ENCODE measurements around the gene RHOF. TPM values are rescaled to one million over a fixed set of nuclear protein-coding genes. Genes with fewer than 3 reads are reported as not detected.
A peak's percentile ranks its signal among the peaks of the same experiment; 100 is the strongest.

RHOF gene
- total RNA-seq, 2 donors from 2014 or later: 31.0 to 35.6 TPM

- H3K27ac Mint-ChIP-seq: peak overlapping the region; percentile 30
- no peaks in the 10 kb centered on the region for H3K9me3 ChIP-seq (ENCODE audit: control insufficient read depth, low read length)
- H3K4me1 Mint-ChIP-seq: peaks cover 10% of the 10 kb centered on the region
- H3K36me3 Mint-ChIP-seq (ENCODE audit: low read depth): peaks cover 21% of the 10 kb centered on the region
- TF ChIP-seq, protein P1, sequence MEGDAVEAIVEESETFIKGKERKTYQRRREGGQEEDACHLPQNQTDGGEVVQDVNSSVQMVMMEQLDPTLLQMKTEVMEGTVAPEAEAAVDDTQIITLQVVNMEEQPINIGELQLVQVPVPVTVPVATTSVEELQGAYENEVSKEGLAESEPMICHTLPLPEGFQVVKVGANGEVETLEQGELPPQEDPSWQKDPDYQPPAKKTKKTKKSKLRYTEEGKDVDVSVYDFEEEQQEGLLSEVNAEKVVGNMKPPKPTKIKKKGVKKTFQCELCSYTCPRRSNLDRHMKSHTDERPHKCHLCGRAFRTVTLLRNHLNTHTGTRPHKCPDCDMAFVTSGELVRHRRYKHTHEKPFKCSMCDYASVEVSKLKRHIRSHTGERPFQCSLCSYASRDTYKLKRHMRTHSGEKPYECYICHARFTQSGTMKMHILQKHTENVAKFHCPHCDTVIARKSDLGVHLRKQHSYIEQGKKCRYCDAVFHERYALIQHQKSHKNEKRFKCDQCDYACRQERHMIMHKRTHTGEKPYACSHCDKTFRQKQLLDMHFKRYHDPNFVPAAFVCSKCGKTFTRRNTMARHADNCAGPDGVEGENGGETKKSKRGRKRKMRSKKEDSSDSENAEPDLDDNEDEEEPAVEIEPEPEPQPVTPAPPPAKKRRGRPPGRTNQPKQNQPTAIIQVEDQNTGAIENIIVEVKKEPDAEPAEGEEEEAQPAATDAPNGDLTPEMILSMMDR (conservative IDR thresholded peaks at IDR 0.05): no peak
- DNase-seq: no peak
- H3K4me3 ChIP-seq (ENCODE audit: low read length): no peak overlapping the region
- no peaks in the 10 kb centered on the region for H3K27me3 ChIP-seq (ENCODE audit: control insufficient read depth, insufficient read depth, low read length, poor library complexity, severe bottlenecking)
- H3K27me3 Mint-ChIP-seq (ENCODE audit: insufficient read depth): peaks cover 1% of the 10 kb centered on the region
- no peak overlapping the region for H3K9ac ChIP-seq (ENCODE audit: extremely low read depth, low read length, poor library complexity, severe bottlenecking)
- WGBS, 2 experiments (ENCODE audit: insufficient coverage in 1 of 2, insufficient read length in 1 of 2): 93 to 97% methylated on average over 11 to 16 of the region's 17 CpGs
- peaks cover 6% of the 10 kb centered on the region for H3K36me3 ChIP-seq (ENCODE audit: control insufficient read depth, insufficient read depth, low read length)
- H3K9me3 Mint-ChIP-seq: no peaks in the 10 kb centered on the region
- H3K4me3 Mint-ChIP-seq: no peak overlapping the region
- H3K27ac ChIP-seq (ENCODE audit: low read depth, low read length): no peak overlapping the region
- peaks cover 10% of the 10 kb centered on the region for H3K4me1 ChIP-seq (ENCODE audit: control insufficient read depth, insufficient read depth, low read length)
These were observed 6.1 kb downstream of the RHOF start for GRCh38 chr12:121787063-121788025.

DNA sequence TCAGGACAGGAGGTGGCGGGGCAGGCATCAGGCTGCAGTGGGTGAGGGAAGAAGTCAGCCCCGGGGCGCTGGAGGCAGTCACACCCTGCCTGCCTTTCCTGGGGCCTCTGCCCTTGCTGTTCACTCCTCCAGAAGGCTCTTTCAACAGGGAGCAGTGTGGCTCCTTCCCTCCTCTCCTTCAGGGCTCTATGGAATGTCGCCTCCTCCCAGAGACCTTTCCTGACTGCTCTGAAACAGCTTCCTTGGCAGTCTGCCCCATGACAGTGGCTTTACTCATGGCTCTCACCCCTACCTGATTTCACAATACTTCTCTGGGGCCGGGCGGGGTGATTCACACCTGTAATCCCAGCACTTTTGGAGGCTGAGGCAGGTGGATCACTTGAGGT lies 7.1 kb downstream of the RHOF start:
- no peak overlapping the region for H3K27ac ChIP-seq (ENCODE audit: low read depth, low read length)
- no peaks in the 10 kb centered on the region for H3K9me3 ChIP-seq (ENCODE audit: control insufficient read depth, low read length)
- no peak overlapping the region for H3K4me3 Mint-ChIP-seq
- WGBS, 2 experiments (ENCODE audit: insufficient coverage in 1 of 2, insufficient read length in 1 of 2): 89 to 93% methylated on average over 6 of the region's 6 CpGs
- H3K4me3 ChIP-seq (ENCODE audit: low read length): no peak overlapping the region
- no peak overlapping the region for H3K9ac ChIP-seq (ENCODE audit: extremely low read depth, low read length, poor library complexity, severe bottlenecking)
- no peak for DNase-seq
- peak overlapping the region; percentile 30 for H3K27ac Mint-ChIP-seq
- peaks cover 6% of the 10 kb centered on the region for H3K36me3 ChIP-seq (ENCODE audit: control insufficient read depth, insufficient read depth, low read length)
- H3K27me3 Mint-ChIP-seq (ENCODE audit: insufficient read depth): no peaks in the 10 kb centered on the region
- TF ChIP-seq, protein P1 (conservative IDR thresholded peaks at IDR 0.05): no peak
- no peaks in the 10 kb centered on the region for H3K27me3 ChIP-seq (ENCODE audit: control insufficient read depth, insufficient read depth, low read length, poor library complexity, severe bottlenecking)
- H3K9me3 Mint-ChIP-seq: no peaks in the 10 kb centered on the region
- H3K4me1 Mint-ChIP-seq: peaks cover 17% of the 10 kb centered on the region
- peaks cover 21% of the 10 kb centered on the region for H3K36me3 Mint-ChIP-seq (ENCODE audit: low read depth)
- H3K4me1 ChIP-seq (ENCODE audit: control insufficient read depth, insufficient read depth, low read length): peaks cover 7% of the 10 kb centered on the region

GRCh38 chr12:121784460-121784859 lies 9.0 kb downstream of the RHOF start:
- Histone ChIP-seq H3K36me3 (ENCODE audit: control insufficient read depth, insufficient read depth, low read length) (peaks cover 19% of the 10 kb centered on the region), H3K4me3 (ENCODE audit: low read length) (no peak overlapping the region), H3K9ac (ENCODE audit: extremely low read depth, low read length, poor library complexity, severe bottlenecking) (no peak overlapping the region), H3K27me3 (ENCODE audit: control insufficient read depth, insufficient read depth, low read length, poor library complexity, severe bottlenecking) (no peaks in the 10 kb centered on the region), H3K27ac (ENCODE audit: low read depth, low read length) (no peak overlapping the region), H3K9me3 (ENCODE audit: control insufficient read depth, low read length) (no peaks in the 10 kb centered on the region), H3K4me1 (ENCODE audit: control insufficient read depth, insufficient read depth, low read length) (peaks cover 7% of the 10 kb centered on the region)
- H3K9me3 Mint-ChIP-seq: no peaks in the 10 kb centered on the region
- no peak overlapping the region for H3K4me3 Mint-ChIP-seq
- no peaks in the 10 kb centered on the region for H3K27me3 Mint-ChIP-seq (ENCODE audit: insufficient read depth)
- peaks cover 11% of the 10 kb centered on the region for H3K4me1 Mint-ChIP-seq
- peaks cover 24% of the 10 kb centered on the region for H3K36me3 Mint-ChIP-seq (ENCODE audit: low read depth)
- H3K27ac Mint-ChIP-seq: no peak overlapping the region
- TF ChIP-seq, protein P1 (conservative IDR thresholded peaks at IDR 0.05): no peak
- no peak for DNase-seq
- 84% methylated on average over 2 of the region's 6 CpGs; no CpG with 5 or more reads in 1 of the 2 experiments for WGBS, 2 experiments (ENCODE audit: insufficient coverage in 1 of 2, insufficient read length in 1 of 2)

All from endodermal cell (in vitro differentiated cells).